ENCODE measurements around the gene CHDH. TPM values are rescaled to one million over a fixed set of nuclear protein-coding genes. Genes with fewer than 3 reads are reported as not detected.
A peak's percentile ranks its signal among the peaks of the same experiment; 100 is the strongest.

The CHDH gene
- total RNA-seq (1 to 10 TPM in 3 of 7 donors, under 1 TPM in 4; 0.43 to 4.9 (median 0.89) TPM), polyA plus RNA-seq (under 1 TPM; 0.19 to 0.32 (median 0.26) TPM)
- long read RNA-seq, donor 1, result 0 reads
- long read RNA-seq, donor 2, full-length matches to known transcripts, result 1 of 1 reads
- long read RNA-seq, donor 2, partial matches to known transcripts, result 0 of 1 reads
- long read RNA-seq, donor 2, other reads (novel, unspliced or antisense), result 0 of 1 reads

- Histone ChIP-seq H3K27ac (peak within 1 kb of the TSS in 2 of 8 donors; percentile 0 to 36), H3K36me3 (no peaks in the 10 kb centered on the region), H3K4me3 (peak within 1 kb of the TSS; percentile 37 to 71 (median 63)), H3K9me3 (no peaks in the 10 kb centered on the region), H3K27me3 (replicated peaks in 1 of 7) (peaks cover 0 to 69% (median 34%) of the 10 kb centered on the region in 7 donors), H3K4me1 (peaks cover 0 to 27% (median 17%) of the 10 kb centered on the region in 6 donors)
- peak; percentile 81 for DNase-seq
- intact Hi-C loops (cut with DNase I; ENCODE audit: low total_unique reads), result no loop called here
- TF ChIP-seq CTCF (IDR thresholded peaks at IDR 0.05 in 8 of 11, conservative IDR thresholded peaks at IDR 0.05 in 3 of 11), result no peak
- TF ChIP-seq POLR2AphosphoS5 (IDR thresholded peaks at IDR 0.05), result peak in 2 of 3 donors; percentile 31 to 38
- WGBS, 5 donors, result 3 to 9% (median 4%) methylated on average over 32 to 91 of the region's 91 CpGs
Observed at GRCh38 chr3:53846134-53846850, at the start of gene CHDH, which contains the start of gene IL17RB. Gene CHDH (minus strand): TSS chr3:53846419. CDS start chr3:53824008, 22,411 bp downstream. Gene IL17RB (plus strand): TSS chr3:53846568. CDS start chr3:53846589, 21 bp downstream.

GRCh38 chr3:53892286-53892637, 46.0 kb upstream of the CHDH start:
- intact Hi-C loops (cut with DNase I; ENCODE audit: low total_unique reads), result no loop called here
- 57 to 83% (median 67%) methylated on average over 4 of the region's 4 CpGs for WGBS, 5 donors

GRCh38 chr3:53891497-53892285, 45.5 kb upstream of the CHDH start, which contains the start of gene SELENOK:
Gene SELENOK (minus strand): TSS chr3:53891859.
- peak in 2 of 11 experiments; percentile 24 to 35 for TF ChIP-seq CTCF (IDR thresholded peaks at IDR 0.05 in 8 of 11, conservative IDR thresholded peaks at IDR 0.05 in 3 of 11)
- TF ChIP-seq POLR2A (IDR thresholded peaks at IDR 0.05), result peak in 2 of 3 donors; percentile 86 to 94
- peak; percentile 99 to 100 (median 99) for TF ChIP-seq POLR2AphosphoS5 (IDR thresholded peaks at IDR 0.05)
- peak within 1 kb of the TSS; percentile 64 to 93 (median 80) for H3K4me3 ChIP-seq
- peaks cover 0 to 19% (median 9%) of the 10 kb centered on the region in 6 donors for H3K36me3 ChIP-seq
- intact Hi-C loops (cut with DNase I; ENCODE audit: low total_unique reads), result no loop called here
- peak; percentile 99 for DNase-seq
- H3K9me3 ChIP-seq, result no peaks in the 10 kb centered on the region
- H3K27ac ChIP-seq, result peak within 1 kb of the TSS; percentile 95 to 98 (median 97)
- H3K27me3 ChIP-seq (replicated peaks in 1 of 7), result peaks cover 0 to 2% (median 0%) of the 10 kb centered on the region in 7 donors
- 0 to 1% (median 0%) methylated on average over 54 to 73 of the region's 73 CpGs for WGBS, 5 donors
- peaks cover 18 to 53% (median 37%) of the 10 kb centered on the region in 6 donors for H3K4me1 ChIP-seq

More at GRCh38 chr3:53892286-53892637, 46.0 kb upstream of the CHDH start:
- peaks cover 0 to 13% (median 4%) of the 10 kb centered on the region in 6 donors for H3K36me3 ChIP-seq
- H3K9me3 ChIP-seq, result no peaks in the 10 kb centered on the region
- H3K4me1 ChIP-seq, result peaks cover 18 to 47% (median 37%) of the 10 kb centered on the region in 6 donors
- TF ChIP-seq CTCF (IDR thresholded peaks at IDR 0.05 in 8 of 11, conservative IDR thresholded peaks at IDR 0.05 in 3 of 11) (no peak), POLR2A (IDR thresholded peaks at IDR 0.05) (no peak), POLR2AphosphoS5 (IDR thresholded peaks at IDR 0.05) (no peak)
- no peak for DNase-seq
- H3K4me3 ChIP-seq, result peak overlapping the region; percentile 14 to 93 (median 76)
- peak overlapping the region; percentile 95 to 98 (median 97) for H3K27ac ChIP-seq
- peaks cover 0 to 7% (median 0%) of the 10 kb centered on the region in 7 donors for H3K27me3 ChIP-seq (replicated peaks in 1 of 7)
